HK-2 (cell line): ENCODE measurements around the gene DNAJC27.

Experiments used
- DNase-seq: peaks from one replicate; pipeline ENCODE4 v3.0.0-alpha.2; 2018; ENCODE audit not compliant: unreplicated experiment

Gene DNAJC27

GRCh38 chr2:24908461-24908901 is 63.3 kb downstream of the DNAJC27 start:
- DNase-seq, result no peak

- no peak for DNase-seq
Observed at GRCh38 chr2:24907116-24907515, 64.6 kb downstream of the DNAJC27 start.

GRCh38 chr2:24906466-24906865 is 65.3 kb downstream of the DNAJC27 start:
- no peak for DNase-seq

- no peak for DNase-seq
Observed at GRCh38 chr2:24903161-24904103, 68.3 kb downstream of the DNAJC27 start.

GRCh38 chr2:24899361-24899910 is 72.3 kb downstream of the DNAJC27 start:
- DNase-seq, result no peak

- no peak for DNase-seq
Observed at GRCh38 chr2:24898122-24899109, 73.3 kb downstream of the DNAJC27 start.

- DNase-seq, result no peak
Observed at GRCh38 chr2:24894750-24895149, 77.0 kb downstream of the DNAJC27 start.

GRCh38 chr2:24893934-24894333 is 77.8 kb downstream of the DNAJC27 start:
- no peak for DNase-seq
